ENCODE measurements around the gene RPS14.

RPS14 gene

DNA sequence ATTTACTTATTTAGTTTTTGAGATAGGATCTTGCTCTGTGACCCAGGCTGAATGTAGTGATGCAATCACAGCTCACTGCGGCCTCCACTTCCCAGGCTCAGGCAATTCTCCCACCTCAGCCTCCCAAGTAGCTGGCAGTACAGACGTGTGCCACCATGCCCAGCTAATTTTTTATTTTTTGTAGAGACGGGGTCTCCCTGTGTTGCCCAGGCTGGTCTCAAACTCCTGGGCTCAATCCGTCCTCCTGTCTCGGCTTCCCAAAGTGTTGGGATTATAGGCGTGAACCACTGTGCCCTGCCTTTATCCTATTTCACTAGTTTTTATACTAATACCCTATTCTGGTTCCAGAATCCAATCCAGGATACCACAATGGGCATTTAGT is 6.8 kb downstream of the RPS14 start:
- POLR2A ChIA-PET = interaction anchor here (0.6 to 1.4 kb wide), 2 partner anchors 30 to 33 kb away, joined by 3 read pairs; partner anchors contain the start of gene CD74
- TF ChIP-seq, protein P1, sequence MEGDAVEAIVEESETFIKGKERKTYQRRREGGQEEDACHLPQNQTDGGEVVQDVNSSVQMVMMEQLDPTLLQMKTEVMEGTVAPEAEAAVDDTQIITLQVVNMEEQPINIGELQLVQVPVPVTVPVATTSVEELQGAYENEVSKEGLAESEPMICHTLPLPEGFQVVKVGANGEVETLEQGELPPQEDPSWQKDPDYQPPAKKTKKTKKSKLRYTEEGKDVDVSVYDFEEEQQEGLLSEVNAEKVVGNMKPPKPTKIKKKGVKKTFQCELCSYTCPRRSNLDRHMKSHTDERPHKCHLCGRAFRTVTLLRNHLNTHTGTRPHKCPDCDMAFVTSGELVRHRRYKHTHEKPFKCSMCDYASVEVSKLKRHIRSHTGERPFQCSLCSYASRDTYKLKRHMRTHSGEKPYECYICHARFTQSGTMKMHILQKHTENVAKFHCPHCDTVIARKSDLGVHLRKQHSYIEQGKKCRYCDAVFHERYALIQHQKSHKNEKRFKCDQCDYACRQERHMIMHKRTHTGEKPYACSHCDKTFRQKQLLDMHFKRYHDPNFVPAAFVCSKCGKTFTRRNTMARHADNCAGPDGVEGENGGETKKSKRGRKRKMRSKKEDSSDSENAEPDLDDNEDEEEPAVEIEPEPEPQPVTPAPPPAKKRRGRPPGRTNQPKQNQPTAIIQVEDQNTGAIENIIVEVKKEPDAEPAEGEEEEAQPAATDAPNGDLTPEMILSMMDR (IDR thresholded peaks at IDR 0.05; ENCODE audit: control extremely low read depth, extremely low read depth, low read depth, missing control alignments) = no peak

DNA sequence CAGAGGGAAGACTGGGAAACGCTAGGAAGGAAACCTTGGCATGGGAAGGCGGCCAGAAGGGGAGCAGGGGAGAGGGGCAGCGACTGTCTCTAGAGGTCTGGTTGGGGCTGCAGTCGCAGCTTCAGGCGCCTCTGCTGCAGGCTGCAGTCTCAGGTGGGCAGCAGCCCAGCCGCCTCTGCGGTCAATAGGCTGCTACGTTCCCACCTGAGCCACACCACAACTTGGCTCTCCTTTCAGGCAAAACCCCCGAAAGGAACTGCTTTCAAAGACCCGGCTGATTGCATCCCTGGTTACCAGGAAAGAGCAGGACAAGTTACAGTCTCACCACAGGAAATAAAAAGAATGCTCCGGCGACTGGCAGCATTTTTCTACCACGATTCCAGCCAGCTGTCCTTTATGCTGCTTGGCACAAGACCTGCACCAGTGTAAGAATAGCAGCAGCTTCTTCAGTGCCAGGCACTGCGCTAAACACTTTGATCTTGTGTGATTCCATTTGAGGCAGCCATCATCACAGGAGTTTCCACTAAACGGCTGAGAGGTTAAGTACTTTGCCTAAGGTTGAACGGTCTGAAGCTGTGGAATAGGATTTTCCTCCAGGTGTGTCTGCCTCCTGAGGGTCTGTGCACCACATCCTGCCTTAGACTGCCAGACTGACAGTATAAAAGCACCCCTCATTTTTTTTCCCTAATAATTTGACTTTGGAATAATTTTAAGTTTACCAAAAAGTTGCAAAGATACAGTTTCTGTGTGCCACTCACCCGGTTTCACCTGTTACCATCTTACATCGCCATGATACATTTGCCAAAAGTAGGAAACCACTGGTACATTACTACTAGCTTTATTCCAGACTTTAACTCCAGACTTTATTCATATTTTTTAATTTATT is 7.5 kb downstream of the RPS14 start:
- ChIA-PET CTCF (interaction anchor here (1.6 to 16.0 kb wide), 3 partner anchors 8 to 41 kb away, joined by 6 to 222 read pairs (median 26); partner anchors contain the start of gene RPS14), POLR2A (interaction anchor here (0.6 to 1.4 kb wide), 2 partner anchors 29 to 33 kb away, joined by 3 read pairs; partner anchors contain the start of gene CD74)

More for the DNA sequence above, 6.8 kb downstream of the RPS14 start:
- DNase-seq (ENCODE audit: extremely low spot score) = no peak
- CTCF ChIA-PET = interaction anchor here (1.6 to 16.0 kb wide), 2 partner anchors 16 to 42 kb away, joined by 6 to 222 read pairs; no protein-coding TSS in a partner anchor

DNA sequence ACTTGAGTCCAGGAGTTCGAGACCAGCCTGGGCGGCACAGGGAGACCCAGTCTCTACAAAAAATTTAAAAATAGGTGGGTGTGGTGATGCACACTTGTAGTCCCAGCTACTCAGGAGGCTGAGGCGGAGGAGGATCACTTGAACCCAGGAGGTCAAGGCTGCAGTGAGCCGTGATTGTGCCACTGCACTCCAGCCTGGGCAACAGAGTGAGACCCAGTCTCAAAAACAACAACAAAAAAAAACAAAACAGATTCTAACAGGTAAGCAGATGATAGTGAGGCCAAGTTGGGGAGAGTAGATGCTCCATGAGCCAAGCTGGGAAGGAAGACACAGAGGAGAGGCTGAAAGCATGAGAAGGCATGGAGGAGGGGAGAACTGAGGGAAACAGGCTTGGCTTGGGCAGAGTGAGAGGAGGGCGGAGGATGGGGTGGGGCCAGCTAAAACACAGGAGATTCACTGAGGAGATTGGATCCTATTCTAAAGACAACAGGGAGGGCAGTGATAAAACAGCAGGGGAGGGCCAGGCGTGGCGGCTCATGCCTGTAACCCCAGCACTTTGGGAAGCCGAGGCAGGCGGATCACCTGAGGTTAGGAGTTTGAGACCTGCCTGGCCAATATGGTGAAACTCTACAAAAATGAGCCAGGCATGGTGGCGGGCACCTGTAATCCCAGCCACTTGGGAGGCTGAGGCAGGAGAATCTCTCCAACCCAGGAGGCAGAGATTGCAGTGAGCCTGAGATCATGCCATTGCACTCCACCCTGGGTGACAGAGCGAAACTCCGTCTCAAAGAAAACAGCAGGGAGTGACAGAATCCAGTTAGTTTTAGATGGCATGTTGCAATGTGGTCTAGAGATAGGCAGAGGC is 8.4 kb downstream of the RPS14 start:
- ChIA-PET CTCF (interaction anchor here (1.6 to 16.0 kb wide), 3 partner anchors 9 to 40 kb away, joined by 6 to 222 read pairs (median 26); partner anchors contain the start of gene RPS14), POLR2A (interaction anchor here (0.9 kb wide), 1 partner anchor 30 kb away, joined by 3 read pairs; no protein-coding TSS in a partner anchor)
- TF ChIP-seq, protein P1 (IDR thresholded peaks at IDR 0.05; ENCODE audit: control extremely low read depth, extremely low read depth, low read depth, missing control alignments) = no peak
- DNase-seq (ENCODE audit: extremely low spot score) = no peak

More for the DNA sequence above, 7.5 kb downstream of the RPS14 start:
- DNase-seq (ENCODE audit: extremely low spot score) = no peak
- TF ChIP-seq, protein P1 (IDR thresholded peaks at IDR 0.05; ENCODE audit: control extremely low read depth, extremely low read depth, low read depth, missing control alignments) = no peak

DNA sequence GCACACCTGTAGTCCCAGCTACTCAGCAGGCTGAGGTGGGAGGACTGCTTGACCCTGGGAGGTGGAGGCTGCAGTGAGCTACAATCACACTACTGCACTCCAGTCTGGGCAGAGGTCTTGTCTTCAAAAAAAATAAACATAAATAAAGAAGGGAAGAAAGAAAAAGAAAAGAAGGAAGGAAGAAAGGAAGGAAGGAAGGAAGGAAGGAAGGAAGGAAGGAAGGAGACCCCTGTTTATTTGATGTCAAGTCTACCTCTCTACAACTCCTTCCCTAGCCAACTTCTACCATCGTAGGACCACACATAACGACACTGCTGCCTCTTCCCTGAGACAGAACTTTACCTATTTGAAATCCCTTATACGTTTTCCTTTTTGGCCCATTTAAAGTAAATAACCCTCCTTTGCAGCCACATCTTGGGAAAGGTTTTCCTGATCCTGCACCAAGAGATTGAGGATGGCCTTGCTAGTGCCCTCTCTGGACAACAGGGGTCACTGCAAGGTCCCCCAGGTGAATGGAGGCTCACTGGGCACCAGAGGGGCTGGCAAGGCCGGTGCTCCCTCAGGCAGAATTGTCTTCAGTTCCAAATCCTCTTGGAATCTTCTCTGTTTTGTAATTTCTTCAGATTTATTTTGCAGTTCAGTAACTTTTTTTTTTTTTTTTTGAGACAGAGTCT is 10.5 kb downstream of the RPS14 start:
- CTCF ChIA-PET = interaction anchor here (1.1 to 16.0 kb wide), 7 partner anchors 8 to 38 kb away, joined by 3 to 222 read pairs (median 24); partner anchors contain the start of genes CD74 and RPS14
- TF ChIP-seq, protein P1 (IDR thresholded peaks at IDR 0.05; ENCODE audit: control extremely low read depth, extremely low read depth, low read depth, missing control alignments) = peak; percentile 43
- DNase-seq (ENCODE audit: extremely low spot score) = no peak
- POLR2A ChIA-PET = interaction anchor here (1.3 kb wide), 1 partner anchor 23 kb away, joined by 3 read pairs; no protein-coding TSS in a partner anchor

DNA sequence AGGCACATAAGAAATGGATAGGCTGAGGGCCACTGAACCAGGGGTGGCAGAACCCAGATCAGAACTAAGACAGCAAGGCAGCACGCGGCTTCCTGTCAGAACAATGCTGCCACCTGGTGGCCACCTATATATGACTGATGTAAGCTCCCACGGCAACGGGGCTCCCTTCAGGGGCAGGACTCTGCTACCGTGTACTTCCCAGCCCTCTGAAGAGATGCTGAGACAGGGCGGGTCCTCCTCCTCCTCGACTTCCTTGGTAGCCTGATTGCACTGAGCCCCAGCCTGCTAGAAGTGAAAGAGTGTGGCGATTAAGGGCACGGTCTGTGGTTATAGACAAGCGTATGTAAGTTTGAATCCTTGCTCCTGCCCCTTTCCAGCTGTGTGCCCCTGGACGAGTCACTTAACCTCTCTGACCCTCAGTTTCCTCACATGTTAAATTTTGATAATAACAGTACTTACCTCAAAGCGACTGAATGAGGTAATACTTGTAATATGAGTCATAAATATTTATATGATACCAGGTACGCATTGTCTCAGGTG is 13.3 kb downstream of the RPS14 start:
- ChIA-PET CTCF (interaction anchor here (0.5 to 16.0 kb wide), 21 partner anchors 8 to 124 kb away, joined by 3 to 222 read pairs (median 4); partner anchors contain the start of gene CD74), POLR2A (interaction anchor here (0.6 to 1.2 kb wide), 7 partner anchors 24 to 39 kb away, joined by 3 to 18 read pairs (median 6); partner anchors contain the start of gene CD74)
- peak; percentile 89 for DNase-seq (ENCODE audit: extremely low spot score)
- TF ChIP-seq, protein P1 (IDR thresholded peaks at IDR 0.05; ENCODE audit: control extremely low read depth, extremely low read depth, low read depth, missing control alignments) = peak; percentile 79
